GM21723 (cell line): Measurements from ENCODE around the gene KLC4.
"Not testable (repeated sequence)": the region's sequence is repeated elsewhere in the genome, so short reads cannot be mapped to it uniquely, and the experiment has no call there.

ENCODE experiments used
- ATAC-seq: cut with Tn5 transposase; IDR thresholded peaks from one replicate; pipeline ENCODE4 v1.9.1; 2021; ENCODE audit warnings: mild to moderate bottlenecking, moderate library complexity; ENCODE audit not compliant: unreplicated experiment

KLC4 gene

GRCh38 chr6:43060755-43061633 is 1.6 kb downstream of the KLC4 start:
- no peak for ATAC-seq

DNA sequence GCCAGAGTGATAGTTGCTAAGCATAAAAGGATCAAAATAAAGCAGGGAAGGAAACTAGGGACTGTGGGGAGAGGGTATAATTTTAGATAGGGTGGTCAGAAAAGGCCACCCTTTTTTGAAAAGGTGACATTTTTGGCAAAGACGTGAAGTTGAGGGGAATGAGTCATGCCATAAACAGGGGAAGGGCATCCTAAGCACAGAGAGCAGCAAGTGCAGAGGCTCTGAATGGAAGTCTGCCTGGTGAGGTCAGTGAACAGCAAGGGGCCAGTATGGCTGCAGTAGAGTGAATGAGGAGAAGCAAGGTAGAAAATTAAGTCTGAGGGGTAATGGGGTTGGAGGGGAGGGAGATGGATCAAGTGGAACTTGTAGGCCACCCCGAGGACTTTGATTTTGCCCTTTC is 2.4 kb downstream of the KLC4 start:
- no peak for ATAC-seq

DNA sequence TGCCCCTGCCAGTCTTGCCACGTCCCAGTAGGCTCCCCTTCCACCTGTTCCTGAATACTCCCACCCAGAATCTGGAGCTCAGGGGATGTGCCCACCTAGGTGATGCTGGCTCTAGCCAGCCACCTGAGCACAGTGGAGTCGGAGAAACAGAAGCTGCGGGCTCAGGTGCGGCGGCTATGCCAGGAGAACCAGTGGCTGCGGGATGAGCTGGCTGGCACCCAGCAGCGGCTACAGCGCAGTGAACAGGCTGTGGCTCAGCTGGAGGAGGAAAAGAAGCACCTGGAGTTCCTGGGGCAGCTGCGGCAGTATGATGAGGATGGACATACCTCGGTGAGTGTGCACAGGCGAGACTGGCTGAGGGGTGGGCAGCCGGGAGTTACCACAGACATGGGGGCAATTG is 3.4 kb downstream of the KLC4 start:
- no peak for ATAC-seq

GRCh38 chr6:43070028-43070632 is 10.7 kb downstream of the KLC4 start:
- no peak for ATAC-seq

DNA sequence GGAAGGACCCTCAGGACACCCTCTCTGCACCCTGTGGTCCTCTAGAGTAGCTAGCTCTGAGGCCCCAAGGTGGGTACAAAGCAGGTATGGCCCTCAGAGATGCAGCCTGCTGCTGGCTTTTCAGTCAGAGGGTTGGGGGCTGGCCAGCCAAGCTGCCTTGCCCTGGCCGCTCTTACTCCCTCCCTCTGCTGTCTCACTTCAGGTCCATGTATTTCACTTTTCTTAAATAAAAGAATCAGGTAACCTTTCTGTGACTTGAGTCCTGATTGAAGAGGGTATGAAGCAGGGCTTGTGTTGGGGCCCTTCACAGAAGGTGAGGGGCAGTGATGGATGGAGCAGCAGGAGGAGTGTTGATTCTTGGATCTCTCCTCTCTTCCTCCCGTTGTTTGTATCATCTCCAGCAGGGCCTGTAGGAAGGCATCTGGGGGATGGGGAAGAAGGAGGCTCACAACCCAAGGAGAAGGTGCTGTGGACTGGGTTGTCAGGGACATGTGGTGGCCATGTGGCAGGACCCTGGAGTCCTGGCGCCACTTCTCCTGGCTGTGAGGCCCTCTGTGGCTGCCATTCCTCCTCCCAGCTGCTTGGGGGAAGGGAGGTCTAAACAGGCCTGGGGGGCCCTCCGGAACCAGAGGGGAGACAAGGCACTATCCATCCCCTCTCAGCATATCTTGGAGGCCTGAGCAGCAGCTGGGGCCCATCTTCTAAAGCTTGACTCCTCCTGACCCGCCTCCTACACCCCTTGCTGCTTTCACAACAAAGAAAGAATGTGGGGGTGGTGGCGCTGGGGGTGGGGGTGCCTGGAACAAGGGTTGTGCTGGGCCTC is 15.6 kb downstream of the KLC4 start:
- no peak for ATAC-seq

DNA sequence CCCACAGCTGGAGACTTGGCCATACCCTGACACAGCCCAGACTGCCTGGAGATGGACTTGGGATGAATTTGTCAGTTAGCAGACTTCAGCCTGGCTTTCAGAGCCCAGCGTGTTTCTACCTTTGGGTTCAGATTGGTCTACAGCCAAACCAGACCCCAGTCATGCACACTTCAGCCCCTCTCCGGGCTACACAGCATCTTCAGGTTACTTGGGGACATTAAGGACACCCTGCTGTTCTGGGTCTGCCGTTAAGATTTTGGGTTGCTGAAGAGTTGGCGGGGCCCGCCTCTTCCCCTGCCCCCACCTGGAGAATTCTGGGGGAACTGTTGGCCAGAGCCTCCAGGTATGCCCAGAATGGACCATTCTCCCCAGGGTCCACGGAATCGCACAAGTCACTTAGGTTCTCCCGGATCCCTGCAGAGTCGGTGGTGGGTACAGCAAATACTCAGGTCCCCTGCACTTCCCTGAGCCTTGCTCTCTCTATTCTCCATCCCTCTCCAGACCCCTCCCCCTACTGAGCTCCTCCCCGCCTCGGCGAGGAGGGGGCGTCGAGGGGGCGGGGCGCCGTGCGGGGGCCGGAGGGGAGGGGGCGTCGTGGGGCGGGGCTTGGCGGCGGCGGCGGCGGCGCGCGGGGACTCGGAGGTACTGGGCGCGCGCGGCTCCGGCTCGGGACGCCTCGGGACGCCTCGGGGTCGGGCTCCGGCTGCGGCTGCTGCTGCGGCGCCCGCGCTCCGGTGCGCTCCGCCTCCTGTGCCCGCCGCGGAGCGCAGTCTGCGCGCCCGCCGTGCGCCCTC is 16.4 kb downstream of the KLC4 start, which contains the start of gene PTK7:
Gene PTK7, plus strand, starts transcription at position 645 of the 794 bp plus-strand sequence. CDS start 175 bp downstream, outside the sequence.
- ATAC-seq = no peak

- ATAC-seq = no peak
These were observed 17.3 kb downstream of the KLC4 start for GRCh38 chr6:43076464-43077332.

DNA sequence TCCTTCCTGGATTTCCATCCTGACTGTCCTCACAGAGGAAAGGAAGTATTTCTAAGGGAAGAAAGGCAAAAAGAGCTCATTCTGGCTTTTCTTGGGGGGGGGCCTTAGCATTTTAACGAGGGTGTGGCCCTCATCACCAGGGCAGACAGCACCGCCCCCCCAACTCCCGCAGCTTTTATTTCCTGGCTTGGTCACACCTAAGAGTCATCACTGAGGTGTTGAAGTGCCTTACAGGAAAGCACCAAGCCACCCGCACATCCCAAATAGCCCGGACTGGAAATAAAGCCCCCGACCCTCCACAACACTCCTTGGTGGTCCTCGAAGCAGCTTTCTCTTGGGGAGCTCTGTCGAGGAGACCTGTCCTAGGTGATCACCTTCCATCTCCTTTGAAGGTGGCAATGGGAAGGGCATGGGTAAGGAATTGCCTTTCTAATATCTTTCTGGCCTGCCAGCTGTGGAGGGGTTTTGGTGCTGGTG is 17.9 kb downstream of the KLC4 start:
- ATAC-seq = no peak

DNA sequence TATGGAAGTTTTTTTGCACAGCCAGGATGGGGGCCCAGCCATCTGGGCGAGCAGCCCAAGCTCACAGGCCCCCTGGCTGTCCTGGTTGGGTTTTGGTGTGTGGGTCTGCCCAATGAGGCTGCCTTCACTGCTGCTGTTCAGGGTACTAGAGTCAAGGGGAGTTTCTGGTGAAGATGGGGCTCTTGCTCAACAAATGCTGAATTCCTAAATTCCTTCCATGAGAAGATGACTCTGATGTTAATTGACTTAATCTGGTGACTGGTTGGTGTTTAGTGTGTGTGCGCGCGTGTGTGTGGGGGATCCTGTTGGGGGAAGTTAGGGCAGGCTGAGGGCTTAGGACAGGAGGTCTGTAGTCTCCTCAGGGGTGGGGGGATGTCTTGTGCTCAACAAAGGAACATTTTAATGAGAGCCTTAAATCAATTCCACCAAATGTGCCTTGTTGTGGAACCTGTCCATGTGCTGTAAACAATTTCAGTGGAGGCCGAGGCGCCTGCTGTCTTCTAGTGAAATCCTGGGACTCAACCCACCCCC is 18.6 kb downstream of the KLC4 start:
- ATAC-seq = no peak

GRCh38 chr6:43078691-43079090 is 19.3 kb downstream of the KLC4 start:
- ATAC-seq = no peak

- ATAC-seq = no peak
These were observed 21.6 kb downstream of the KLC4 start for GRCh38 chr6:43081043-43081442.

DNA sequence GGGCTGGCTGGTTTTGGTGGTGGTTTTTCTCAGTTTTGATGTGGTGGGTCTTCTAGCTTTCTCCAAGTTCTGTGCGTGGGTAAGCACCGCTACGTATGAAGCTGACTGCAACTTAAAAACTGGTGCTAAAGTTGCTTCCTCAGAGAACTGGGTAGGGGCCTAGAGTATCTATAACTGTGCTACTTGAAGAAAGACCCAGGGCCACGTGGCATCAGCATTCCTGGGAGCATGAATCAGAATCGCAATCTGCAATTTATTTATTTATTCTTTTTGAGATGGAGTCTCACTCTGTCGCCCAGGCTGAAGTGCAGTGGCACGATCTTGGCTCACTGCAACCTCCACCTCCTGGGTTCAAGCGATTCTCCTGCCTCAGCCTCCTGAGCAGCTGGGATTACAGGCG is 22.5 kb downstream of the KLC4 start:
- not testable (repeated sequence) for ATAC-seq

DNA sequence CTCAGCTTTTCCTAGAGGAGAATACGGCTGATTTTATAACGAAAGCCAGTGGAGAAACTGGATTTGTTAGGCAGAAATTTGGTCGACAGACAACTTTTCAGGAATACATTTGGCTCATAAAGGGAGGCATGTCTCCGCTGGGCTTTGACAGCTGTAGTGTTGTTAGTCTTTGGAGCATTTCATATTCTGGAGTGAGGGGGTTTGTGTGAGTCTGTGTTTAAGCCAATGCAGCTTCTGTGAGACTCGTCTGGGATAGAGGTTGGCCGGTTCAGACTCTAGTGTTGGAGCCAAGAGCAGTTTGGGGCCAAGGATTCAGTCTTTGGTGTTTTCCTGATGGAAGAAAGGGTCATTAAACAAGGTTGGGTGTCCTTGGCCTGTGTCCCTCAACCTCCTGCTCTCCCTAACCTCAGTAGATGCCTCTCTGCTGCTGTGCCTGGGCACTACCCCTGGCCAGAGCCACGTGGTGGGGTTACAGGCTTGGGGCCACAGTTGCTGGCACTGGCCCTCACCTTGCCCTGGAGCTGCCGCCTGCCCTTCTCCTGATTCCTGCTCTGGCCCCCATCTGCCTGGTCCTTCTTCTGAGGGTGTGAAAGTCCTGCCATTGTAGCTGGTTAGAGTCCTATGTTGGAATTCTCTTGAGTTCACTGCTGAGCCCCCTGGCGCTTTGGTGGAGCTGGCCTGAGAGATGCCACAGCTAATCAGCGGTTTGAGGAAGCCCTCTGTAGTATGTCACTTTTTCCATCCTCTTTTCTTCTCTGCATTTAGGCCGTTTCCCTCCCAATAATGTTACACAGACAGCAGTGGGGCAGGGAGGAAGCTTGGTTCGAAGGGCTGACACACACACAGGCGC is 23.6 kb downstream of the KLC4 start:
- ATAC-seq = no peak

GRCh38 chr6:43086022-43086658 is 26.7 kb downstream of the KLC4 start:
- ATAC-seq = no peak

DNA sequence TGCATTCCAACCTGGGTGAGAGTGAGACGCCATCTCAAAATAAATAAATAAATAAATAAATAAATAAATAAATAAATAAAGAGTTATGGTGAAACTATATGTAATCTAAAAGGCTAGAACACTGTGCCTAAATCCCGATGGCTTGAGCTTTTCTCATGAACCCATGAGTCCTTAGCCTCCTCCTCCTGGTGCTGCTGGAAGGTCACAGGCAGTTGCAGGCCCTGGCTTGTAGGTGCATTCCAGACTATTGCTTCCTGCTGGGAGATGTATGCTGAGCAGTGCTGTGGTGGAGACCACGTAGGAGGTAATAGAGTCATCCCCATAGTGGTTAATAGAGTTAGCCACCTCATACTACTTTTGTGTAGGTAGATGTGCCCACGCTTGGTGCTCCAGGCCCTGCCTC is 29.2 kb downstream of the KLC4 start:
- no peak for ATAC-seq

DNA sequence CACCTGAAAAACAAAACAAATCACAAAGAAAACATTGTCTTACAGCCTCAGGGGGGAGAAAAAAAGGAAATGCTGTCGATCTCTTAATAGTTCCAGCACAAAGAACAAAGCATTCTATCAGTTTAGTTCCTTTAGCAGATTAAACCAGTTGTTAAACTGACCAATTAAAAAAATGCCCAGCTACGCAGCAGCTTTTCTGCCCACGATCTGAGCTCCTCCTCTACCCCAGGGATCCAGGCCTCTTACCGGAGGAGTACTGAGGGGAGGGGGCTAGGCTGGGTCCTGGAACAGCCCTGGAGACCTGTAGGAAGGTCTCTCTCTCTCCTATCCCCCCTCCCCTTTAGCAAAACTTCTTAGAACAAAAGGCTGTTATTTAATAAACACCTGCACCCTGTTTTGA is 30.0 kb downstream of the KLC4 start:
- ATAC-seq = no peak

GRCh38 chr6:43089874-43090558 is 30.6 kb downstream of the KLC4 start:
- no peak for ATAC-seq
